ENCODE data around the gene TRABD2A.

GRCh38 chr2:84801811-84802210 is 79.1 kb downstream of the TRABD2A start:
- no peak for TF ChIP-seq CTCF (IDR thresholded peaks at IDR 0.05; ENCODE audit: insufficient read depth, low read length)
- no peak for TF ChIP-seq REST (IDR thresholded peaks at IDR 0.05; ENCODE audit: insufficient replicate concordance, low read depth)
- TF ChIP-seq POLR2AphosphoS5 (IDR thresholded peaks at IDR 0.05; ENCODE audit: low read depth): no peak
